ENCODE results near the gene TMEM132D.

DNA sequence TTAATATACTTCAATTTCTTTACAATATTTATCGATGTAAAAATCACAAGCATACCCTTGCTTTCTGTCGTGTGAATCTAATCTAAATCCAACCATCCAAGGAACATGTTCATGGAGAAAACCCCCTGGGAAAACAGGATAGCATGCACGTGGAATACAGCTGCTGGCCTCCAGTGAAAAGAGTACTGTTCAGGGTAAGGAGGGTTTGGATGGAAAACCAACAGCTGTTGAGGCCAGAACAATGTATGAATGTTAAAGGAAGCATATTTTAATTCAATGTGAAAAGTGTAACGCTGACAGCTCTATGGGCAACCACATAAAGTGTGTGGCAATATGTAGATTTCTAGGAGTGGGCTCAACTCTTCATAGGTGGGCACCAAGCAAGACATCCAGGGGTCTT, 344.0 kb downstream of the TMEM132D start:
- TF ChIP-seq POLR2A (IDR thresholded peaks at IDR 0.05; ENCODE audit: low read depth, low read length) = no peak
- TF ChIP-seq TAF1 (IDR thresholded peaks at IDR 0.05; ENCODE audit: borderline replicate concordance, low read depth, low read length) = no peak

Data from GM12892 (cell line).